ENCODE results near the gene SPATS2L. TPM values are rescaled to one million over a fixed set of nuclear protein-coding genes. Genes with fewer than 3 reads are reported as not detected.

SPATS2L gene
- total RNA-seq, 1 donor from 2014 or later: 92.7 TPM

- ATAC-seq: no peak
- no peak overlapping the region for H3K27ac ChIP-seq
- no peaks in the 10 kb centered on the region for H3K9me3 ChIP-seq
- H3K27me3 ChIP-seq: no peaks in the 10 kb centered on the region
- H3K4me1 ChIP-seq: no peaks in the 10 kb centered on the region
- no peak overlapping the region for H3K4me3 ChIP-seq
- TF ChIP-seq CTCF (IDR thresholded peaks at IDR 0.05): no peak
- intact Hi-C loops (cut with DNase I): no loop called here
- H3K36me3 ChIP-seq: no peaks in the 10 kb centered on the region
- DNase-seq: no peak
Measured at GRCh38 chr2:200428961-200429665, 122.6 kb downstream of the SPATS2L start.

- Histone ChIP-seq H3K4me3 (no peak overlapping the region), H3K9me3 (no peaks in the 10 kb centered on the region), H3K27me3 (no peaks in the 10 kb centered on the region), H3K4me1 (no peaks in the 10 kb centered on the region), H3K36me3 (no peaks in the 10 kb centered on the region), H3K27ac (no peak overlapping the region)
- no peak for ATAC-seq
- no peak for DNase-seq
- intact Hi-C loops (cut with DNase I): no loop called here
- no peak for TF ChIP-seq CTCF (IDR thresholded peaks at IDR 0.05)
Measured at GRCh38 chr2:200430017-200430416, 123.5 kb downstream of the SPATS2L start.

- DNase-seq: no peak
- Histone ChIP-seq H3K4me1 (no peaks in the 10 kb centered on the region), H3K9me3 (no peaks in the 10 kb centered on the region), H3K4me3 (no peak overlapping the region), H3K27ac (no peak overlapping the region), H3K27me3 (no peaks in the 10 kb centered on the region), H3K36me3 (no peaks in the 10 kb centered on the region)
- no peak for TF ChIP-seq CTCF (IDR thresholded peaks at IDR 0.05)
- intact Hi-C loops (cut with DNase I): no loop called here
- ATAC-seq: no peak
Measured at GRCh38 chr2:200431996-200432705, 125.7 kb downstream of the SPATS2L start.

- no peak for DNase-seq
- H3K4me3 ChIP-seq: no peak overlapping the region
- intact Hi-C loops (cut with DNase I): no loop called here
- TF ChIP-seq CTCF (IDR thresholded peaks at IDR 0.05): no peak
- H3K27me3 ChIP-seq: no peaks in the 10 kb centered on the region
- no peaks in the 10 kb centered on the region for H3K9me3 ChIP-seq
- no peaks in the 10 kb centered on the region for H3K4me1 ChIP-seq
- ATAC-seq: no peak
- no peaks in the 10 kb centered on the region for H3K36me3 ChIP-seq
- no peak overlapping the region for H3K27ac ChIP-seq
Measured at GRCh38 chr2:200435379-200435778, 128.9 kb downstream of the SPATS2L start.

- Histone ChIP-seq H3K27me3 (no peaks in the 10 kb centered on the region), H3K9me3 (no peaks in the 10 kb centered on the region), H3K36me3 (peaks cover 19% of the 10 kb centered on the region), H3K4me3 (no peak overlapping the region), H3K27ac (no peak overlapping the region), H3K4me1 (no peaks in the 10 kb centered on the region)
- TF ChIP-seq CTCF (IDR thresholded peaks at IDR 0.05): no peak
- intact Hi-C loops (cut with DNase I): no loop called here
- ATAC-seq: no peak
- no peak for DNase-seq
Measured at GRCh38 chr2:200438251-200438650, 131.8 kb downstream of the SPATS2L start.
